Mononuclear cell (primary cell): ENCODE data around the gene HCN2. TPM values are rescaled to one million over a fixed set of nuclear protein-coding genes. Genes with fewer than 3 reads are reported as not detected.
"Not testable (repeated sequence)": the region's sequence is repeated elsewhere in the genome, so short reads cannot be mapped to it uniquely, and the experiment has no call there.

Experiments
- H3K27me3 ChIP-seq: 2 replicates; pipeline ENCODE4 v1.6.0; 2011; ENCODE audit warnings: low read length, control low read depth; ENCODE audit not compliant: insufficient read depth
- H3K4me1 ChIP-seq: 2 replicates; pipeline ENCODE4 v1.5.1; 2011; ENCODE audit warnings: mild to moderate bottlenecking, low read length, control low read depth; ENCODE audit not compliant: insufficient read depth
- H3K4me3 ChIP-seq: 2 replicates; pipeline ENCODE4 v1.5.1; 2011; ENCODE audit warnings: mild to moderate bottlenecking, low read length, moderate library complexity
- H3K9me3 ChIP-seq: 2 replicates; pipeline ENCODE4 v1.5.1; 2011; ENCODE audit warnings: low read depth, mild to moderate bottlenecking, control low read depth, low read length
- total RNA-seq: library from RNA; depleted of rRNA; stranded (reverse); fragments of >200 nt; gene quantifications from one replicate; pipeline ENCODE4 v1.2.3, GENCODE V29; 2012

Gene HCN2
- total RNA-seq, 1 donor, result 0.21 TPM

DNA sequence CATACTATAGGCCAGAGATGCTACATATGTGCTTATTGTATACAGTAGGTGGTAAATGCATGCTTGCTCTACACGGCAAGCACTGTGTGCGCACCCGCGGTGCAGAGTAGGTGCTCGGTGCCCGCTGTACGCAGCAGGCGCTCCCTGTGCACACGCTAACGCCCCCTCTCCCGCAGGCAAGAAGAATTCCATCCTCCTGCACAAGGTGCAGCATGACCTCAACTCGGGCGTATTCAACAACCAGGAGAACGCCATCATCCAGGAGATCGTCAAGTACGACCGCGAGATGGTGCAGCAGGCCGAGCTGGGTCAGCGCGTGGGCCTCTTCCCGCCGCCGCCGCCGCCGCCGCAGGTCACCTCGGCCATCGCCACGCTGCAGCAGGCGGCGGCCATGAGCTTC, 25.9 kb downstream of the HCN2 start:
- Histone ChIP-seq H3K9me3 (no peaks in the 10 kb centered on the region), H3K4me3 (no peak overlapping the region), H3K4me1 (peaks cover 10% of the 10 kb centered on the region), H3K27me3 (no peaks in the 10 kb centered on the region)

DNA sequence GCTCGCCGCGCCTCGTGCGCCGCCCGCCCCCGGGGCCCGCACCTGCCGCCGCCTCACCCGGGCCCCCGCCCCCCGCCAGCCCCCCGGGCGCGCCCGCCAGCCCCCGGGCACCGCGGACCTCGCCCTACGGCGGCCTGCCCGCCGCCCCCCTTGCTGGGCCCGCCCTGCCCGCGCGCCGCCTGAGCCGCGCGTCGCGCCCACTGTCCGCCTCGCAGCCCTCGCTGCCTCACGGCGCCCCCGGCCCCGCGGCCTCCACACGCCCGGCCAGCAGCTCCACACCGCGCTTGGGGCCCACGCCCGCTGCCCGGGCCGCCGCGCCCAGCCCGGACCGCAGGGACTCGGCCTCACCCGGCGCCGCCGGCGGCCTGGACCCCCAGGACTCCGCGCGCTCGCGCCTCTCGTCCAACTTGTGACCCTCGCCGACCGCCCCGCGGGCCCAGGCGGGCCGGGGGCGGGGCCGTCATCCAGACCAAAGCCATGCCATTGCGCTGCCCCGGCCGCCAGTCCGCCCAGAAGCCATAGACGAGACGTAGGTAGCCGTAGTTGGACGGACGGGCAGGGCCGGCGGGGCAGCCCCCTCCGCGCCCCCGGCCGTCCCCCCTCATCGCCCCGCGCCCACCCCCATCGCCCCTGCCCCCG, 26.5 kb downstream of the HCN2 start:
- Histone ChIP-seq H3K9me3 (no peaks in the 10 kb centered on the region), H3K4me1 (peaks cover 5% of the 10 kb centered on the region), H3K4me3 (no peak overlapping the region), H3K27me3 (no peaks in the 10 kb centered on the region)

DNA sequence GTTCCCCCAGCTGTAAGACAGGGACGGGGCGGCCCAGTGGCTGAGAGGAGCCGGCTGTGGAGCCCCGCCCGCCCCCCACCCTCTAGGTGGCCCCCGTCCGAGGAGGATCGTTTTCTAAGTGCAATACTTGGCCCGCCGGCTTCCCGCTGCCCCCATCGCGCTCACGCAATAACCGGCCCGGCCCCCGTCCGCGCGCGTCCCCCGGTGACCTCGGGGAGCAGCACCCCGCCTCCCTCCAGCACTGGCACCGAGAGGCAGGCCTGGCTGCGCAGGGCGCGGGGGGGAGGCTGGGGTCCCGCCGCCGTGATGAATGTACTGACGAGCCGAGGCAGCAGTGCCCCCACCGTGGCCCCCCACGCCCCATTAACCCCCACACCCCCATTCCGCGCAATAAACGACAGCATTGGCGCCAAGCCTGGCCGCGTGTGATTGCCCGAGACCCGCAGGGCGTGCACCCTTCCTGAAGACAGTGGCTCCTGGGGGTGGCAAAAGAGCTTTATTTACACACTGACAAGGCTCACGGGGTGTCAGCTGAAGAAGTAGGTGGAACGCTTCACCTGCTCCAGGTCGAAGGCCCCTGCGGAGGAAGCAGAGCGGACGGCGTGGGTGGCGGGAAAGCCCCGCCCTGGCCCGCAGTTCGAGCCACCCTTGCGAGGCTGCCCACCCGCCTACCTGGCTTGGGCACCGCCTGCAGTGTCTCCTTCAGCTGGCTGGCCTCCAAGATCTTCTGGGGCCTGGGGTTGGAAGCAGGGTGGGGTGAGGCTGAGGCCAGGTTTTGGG, 27.3 kb downstream of the HCN2 start:
- Histone ChIP-seq H3K9me3 (no peaks in the 10 kb centered on the region), H3K4me3 (no peak overlapping the region), H3K27me3 (no peaks in the 10 kb centered on the region), H3K4me1 (no peaks in the 10 kb centered on the region)

DNA sequence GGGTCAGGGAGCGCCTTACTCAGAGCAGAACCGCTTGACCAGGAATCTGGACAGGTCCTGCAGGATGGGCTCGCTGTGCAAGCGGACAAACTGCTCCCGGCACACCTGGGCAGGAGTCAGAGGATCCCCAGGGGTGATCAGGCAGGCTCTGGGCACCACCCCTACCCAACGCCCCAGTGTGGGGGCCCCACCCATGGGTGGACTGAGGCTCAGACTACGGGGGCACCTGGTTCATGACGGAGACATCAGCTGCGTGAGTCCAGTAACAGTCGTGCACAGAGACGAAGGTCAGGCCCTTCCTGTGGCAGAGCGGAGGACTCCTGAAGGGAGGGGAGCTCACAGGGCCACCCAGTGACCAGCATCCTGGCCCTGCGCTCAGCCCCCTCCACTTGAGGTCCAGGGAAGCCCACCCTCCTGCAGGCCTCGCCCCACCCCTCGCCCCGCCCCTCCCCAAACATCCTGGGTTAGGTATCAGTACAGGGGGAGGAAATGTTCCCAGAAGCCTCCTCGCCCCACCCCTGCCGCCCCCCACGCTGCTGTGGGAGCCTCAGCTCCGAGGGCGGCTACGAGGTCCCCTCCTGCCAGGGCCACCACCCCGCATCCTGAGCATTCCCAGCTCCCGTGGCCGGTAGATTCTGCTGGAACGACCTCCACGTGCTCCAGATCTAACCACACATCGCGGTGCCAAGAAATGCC, 28.0 kb downstream of the HCN2 start:
- no peaks in the 10 kb centered on the region for H3K4me1 ChIP-seq
- H3K4me3 ChIP-seq, result no peak overlapping the region
- H3K27me3 ChIP-seq, result no peaks in the 10 kb centered on the region
- H3K9me3 ChIP-seq, result no peaks in the 10 kb centered on the region

DNA sequence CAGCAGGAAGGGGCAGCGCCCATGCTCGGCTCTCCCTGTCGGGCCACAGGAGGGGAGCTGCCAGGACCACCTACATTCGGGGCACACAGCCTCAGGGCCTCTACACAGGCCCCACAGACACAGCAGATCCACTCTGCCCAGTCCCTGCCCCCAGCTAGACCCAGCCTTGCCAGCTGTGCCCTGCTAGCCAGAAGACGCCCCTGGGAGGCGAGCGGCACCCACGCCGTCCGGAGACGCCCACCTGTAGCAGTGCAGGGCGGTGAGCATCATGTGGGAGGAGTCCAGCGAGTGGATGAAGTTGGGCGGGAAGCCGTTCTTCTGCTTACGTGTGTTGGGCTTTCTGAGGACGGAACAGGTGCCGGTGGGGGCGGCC, 28.6 kb downstream of the HCN2 start:
- no peaks in the 10 kb centered on the region for H3K4me1 ChIP-seq
- H3K4me3 ChIP-seq, result no peak overlapping the region
- H3K27me3 ChIP-seq, result no peaks in the 10 kb centered on the region
- H3K9me3 ChIP-seq, result no peaks in the 10 kb centered on the region

DNA sequence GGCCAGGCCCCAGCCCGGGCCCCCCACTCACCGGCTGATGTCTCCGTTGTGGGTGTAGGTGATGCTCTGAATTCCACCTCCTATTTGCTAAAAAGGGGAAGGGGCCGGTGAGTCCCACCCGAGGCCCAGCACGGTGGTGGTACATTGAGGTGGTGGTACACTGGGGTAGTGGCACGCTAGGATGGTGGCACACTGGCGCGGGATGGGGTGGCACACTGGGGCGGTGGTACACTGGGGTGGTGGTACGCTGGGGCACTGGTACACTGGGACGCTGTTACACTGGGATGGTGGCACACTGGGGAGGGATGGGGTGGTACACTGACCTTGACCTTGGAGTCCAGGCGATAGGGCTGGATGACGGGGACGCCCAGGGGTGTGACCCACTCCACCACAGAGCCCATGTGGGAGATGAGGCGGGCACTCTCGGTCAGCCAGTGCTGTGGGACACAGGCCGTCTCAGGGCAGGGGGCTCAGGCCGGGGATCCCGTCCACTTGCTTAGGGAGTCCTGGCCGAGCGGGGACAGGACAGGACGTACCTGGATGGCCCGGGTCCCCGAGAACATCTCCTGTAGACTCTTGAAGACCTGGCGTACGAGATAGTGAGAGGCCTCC, 29.1 kb downstream of the HCN2 start:
- Histone ChIP-seq H3K27me3 (no peaks in the 10 kb centered on the region), H3K4me3 (no peak overlapping the region), H3K4me1 (no peaks in the 10 kb centered on the region), H3K9me3 (no peaks in the 10 kb centered on the region)

DNA sequence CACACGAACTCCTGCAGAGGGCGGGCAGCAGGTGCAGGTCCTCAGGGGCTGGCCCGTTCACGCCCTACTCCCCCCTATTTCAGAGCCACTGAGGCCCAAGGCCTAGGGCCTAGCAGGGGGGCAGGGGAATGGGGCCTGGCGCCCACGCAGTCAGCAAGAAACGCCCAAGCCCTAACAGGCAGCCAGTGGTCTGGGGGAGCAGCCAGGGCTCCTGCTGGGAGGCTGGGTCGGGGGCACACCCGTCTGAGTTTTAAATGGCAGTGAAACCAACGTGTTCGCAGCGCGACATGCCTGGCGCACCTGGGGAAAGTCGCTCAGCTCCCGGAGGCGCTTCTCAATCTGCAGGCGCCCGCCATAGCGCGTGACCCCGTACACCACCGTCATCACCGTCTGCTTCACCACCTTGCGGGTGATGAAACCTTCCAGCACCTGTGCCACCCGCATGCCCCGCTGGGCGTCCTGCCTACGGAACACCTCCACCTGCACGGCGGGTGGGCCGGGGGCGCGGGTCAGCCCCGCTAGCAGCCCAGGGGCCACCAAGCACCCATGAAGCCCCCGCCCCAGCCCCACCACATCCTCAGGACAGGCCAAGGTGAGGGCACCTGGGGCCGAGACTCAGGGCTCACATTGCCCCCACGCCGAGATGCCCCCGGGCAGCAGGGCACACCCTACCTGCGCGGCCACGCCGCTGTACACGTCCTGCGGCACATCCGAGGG, 29.8 kb downstream of the HCN2 start:
- Histone ChIP-seq H3K9me3 (no peaks in the 10 kb centered on the region), H3K4me3 (no peak overlapping the region), H3K4me1 (no peaks in the 10 kb centered on the region), H3K27me3 (no peaks in the 10 kb centered on the region)

DNA sequence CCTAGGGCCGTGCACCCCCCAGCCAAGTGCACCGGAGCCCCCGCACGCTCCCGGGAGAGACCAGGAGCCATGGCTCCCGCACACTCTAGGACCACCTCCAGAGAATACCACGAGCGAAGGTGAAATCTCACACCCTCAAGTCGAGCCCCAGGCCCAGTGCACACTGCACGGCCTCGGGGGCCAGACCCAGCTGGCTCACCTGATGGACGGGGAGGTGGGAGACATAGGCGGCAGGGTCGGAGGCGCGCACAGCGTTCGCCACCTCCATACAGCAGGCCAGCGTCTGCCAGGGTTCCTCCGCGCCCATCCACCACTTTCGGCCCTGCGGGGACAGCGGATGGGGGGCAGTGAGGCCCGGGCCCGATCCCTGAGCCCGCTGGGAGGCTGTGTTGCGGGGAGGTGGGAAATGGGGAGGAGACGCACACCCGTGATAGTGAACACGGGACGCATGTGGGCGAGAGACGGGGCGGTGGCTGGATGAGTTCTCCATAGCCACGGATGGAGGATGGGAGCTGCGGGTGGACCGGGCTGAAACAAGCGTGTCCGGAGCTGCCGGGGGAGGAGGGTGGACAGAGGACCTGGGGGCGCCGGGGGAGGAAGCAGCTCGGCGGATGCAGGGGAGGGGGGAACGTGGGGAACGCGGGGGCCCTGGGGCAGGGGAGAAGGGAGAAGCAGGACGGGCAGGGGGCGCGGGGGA, 30.6 kb downstream of the HCN2 start:
- Histone ChIP-seq H3K4me1 (no peaks in the 10 kb centered on the region), H3K9me3 (no peaks in the 10 kb centered on the region), H3K27me3 (no peaks in the 10 kb centered on the region), H3K4me3 (no peak overlapping the region)

DNA sequence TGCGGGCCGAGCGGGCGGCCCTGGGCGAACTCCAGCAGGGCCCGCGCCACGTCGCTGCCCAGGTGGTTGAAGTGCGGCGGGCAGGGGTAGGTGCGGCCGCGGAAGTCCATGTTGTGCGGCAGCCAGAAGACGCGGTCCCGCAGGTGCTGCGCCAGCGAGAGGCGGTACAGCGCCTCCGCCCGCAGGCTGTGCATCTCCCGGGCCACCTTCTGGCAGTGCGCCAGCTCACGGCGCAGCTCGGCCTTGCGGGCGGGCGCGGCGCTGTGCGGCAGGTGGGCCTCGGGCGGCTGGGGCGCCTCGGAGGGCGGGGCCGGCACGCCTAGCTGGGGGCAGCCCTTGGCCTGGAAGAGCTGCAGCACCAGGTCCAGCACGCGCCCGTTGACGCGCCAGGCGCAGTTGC, 31.5 kb downstream of the HCN2 start:
- not testable (repeated sequence) for H3K27me3 ChIP-seq, H3K4me1 ChIP-seq, H3K4me3 ChIP-seq, H3K9me3 ChIP-seq

DNA sequence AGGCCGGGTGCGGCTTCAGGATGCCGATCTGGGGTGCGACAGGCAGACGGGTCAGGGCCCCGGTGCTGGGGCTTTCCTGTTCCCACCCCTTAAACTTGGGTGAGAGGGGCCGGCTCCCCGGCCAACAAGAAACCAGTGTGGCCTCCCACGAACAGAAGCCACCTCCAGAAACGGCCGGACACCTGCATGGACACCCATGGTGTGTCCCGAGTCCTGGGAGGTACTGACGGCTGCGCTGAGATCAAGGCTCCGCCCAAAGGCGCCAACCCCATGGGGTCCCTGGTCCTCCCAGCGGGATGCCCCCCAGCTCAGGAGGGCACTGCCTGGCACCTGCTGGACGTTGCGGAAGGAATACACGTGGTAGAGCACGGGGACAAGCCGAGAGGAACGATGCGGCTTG, 32.1 kb downstream of the HCN2 start:
- no peaks in the 10 kb centered on the region for H3K9me3 ChIP-seq
- H3K27me3 ChIP-seq, result no peaks in the 10 kb centered on the region
- H3K4me1 ChIP-seq, result no peaks in the 10 kb centered on the region
- H3K4me3 ChIP-seq, result no peak overlapping the region

DNA sequence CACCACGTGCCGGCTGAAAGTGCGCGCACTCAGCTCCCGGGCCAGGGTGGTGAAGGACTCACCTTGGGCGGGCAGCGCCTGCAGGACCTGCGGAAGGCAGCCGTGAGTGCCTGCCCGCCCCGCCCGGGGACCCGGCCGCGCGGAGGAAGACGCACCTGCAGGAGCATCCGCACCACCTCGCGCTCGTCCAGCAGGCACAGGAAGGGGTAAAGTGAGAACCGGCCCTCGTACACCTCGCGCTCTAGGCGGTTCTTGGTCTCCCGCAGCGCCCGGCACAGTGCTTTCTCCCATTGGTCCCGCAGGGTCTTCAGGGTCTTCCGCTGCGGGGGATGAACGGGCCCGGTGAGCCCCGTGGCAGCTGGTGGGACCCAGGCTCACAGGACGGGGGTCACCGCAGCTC, 33.0 kb downstream of the HCN2 start:
- Histone ChIP-seq H3K27me3 (no peaks in the 10 kb centered on the region), H3K9me3 (no peaks in the 10 kb centered on the region), H3K4me3 (no peak overlapping the region), H3K4me1 (no peaks in the 10 kb centered on the region)

DNA sequence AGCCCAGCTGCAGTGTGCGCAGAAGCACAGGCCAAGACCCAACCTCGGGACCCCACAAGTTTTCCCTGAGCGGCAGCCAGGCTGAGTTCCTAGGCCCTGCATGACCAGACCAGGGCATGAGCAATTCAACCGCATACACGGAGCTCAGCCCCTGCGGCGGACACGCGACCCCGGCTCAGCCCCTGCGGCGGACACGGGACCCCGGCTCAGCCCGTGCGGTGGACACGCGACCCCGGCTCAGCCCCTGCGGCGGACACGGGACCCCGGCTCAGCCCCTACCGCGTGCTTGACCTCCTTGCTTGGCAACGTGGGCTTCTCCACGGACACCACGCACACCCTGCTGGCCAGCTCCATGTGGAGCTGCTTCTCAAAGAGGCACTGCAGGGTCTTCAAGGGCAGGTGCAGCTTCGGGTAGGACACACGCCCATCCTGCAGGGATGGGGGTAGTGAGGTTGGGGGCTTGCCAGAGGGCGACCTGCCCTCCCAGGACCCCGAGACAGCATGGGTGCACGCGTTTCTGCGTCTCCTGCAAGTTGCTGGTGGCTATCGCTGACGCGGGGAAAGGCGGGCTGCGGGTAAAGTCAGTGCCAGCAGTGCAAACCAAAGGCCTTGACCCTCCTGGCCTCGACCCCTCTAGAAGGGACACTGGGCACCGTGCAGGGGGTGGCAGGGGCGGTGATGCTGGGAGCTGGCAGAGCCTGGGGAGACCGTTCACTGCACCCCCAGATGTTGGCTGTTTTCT, 33.7 kb downstream of the HCN2 start:
- Histone ChIP-seq H3K4me1 (no peaks in the 10 kb centered on the region), H3K9me3 (no peaks in the 10 kb centered on the region), H3K4me3 (no peak overlapping the region), H3K27me3 (no peaks in the 10 kb centered on the region)

DNA sequence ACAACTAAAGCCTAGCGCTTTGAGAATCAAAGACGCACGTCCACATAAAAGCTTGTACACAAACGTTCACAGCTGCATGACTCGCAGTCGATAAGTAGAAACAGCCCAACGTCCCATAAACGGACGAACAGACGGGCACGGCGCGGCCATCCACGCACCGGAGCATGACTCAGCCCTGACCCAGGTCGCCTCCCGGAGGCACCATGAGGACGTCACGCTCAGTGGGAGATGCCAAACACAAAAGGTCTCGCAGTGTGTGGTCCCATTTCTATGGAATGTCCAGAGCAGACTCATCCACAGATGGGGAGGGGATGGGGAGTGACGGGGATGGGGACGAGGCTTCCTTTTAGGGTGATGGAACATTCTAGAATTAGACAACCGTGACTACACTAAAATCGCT, 34.3 kb downstream of the HCN2 start:
- Histone ChIP-seq H3K4me3 (no peak overlapping the region), H3K27me3 (no peaks in the 10 kb centered on the region), H3K4me1 (no peaks in the 10 kb centered on the region), H3K9me3 (no peaks in the 10 kb centered on the region)
